B cell (primary cell): Measurements from ENCODE around the gene RAPGEF6. TPM values are rescaled to one million over a fixed set of nuclear protein-coding genes. Genes with fewer than 3 reads are reported as not detected.

Source experiments
- ATAC-seq: fragments of 200-7000 bp; cut with Tn5 transposase; one replicate; pipeline ENCODE4 v1.10.0; 2021; ENCODE audit warnings: low read depth, mild to moderate bottlenecking, moderate number of reproducible peaks, moderate library complexity
- CTCF ChIA-PET: fragments of 350-600 bp; sonication (Branson Sonifier 250); formaldehyde crosslinking; loops from one replicate; lab custom pipeline; 2021; ENCODE audit warnings: antibody characterized with exemption, inconsistent platforms; lab: Charles Lee
- POLR2A ChIA-PET: fragments of 350-600 bp; sonication (Branson Sonifier 250); formaldehyde crosslinking; loops from one replicate; lab custom pipeline; 2021; ENCODE audit warnings: antibody characterized with exemption; lab: Charles Lee
- DNase-seq: peaks from one replicate; pipeline ENCODE4 v3.0.0; 2013
- H2AFZ ChIP-seq: 2 replicates; pipeline ENCODE4 v1.6.1; 2012; ENCODE audit warnings: mild to moderate bottlenecking, low read depth, low read length; ENCODE audit not compliant: insufficient read depth, poor library complexity, severe bottlenecking
- H3K27ac ChIP-seq, 2 donors: 1 replicate in 1 of 2; 2 replicates in 1 of 2; pipeline ENCODE4 v1.5.1; 2012 to 2013; ENCODE audit warnings: low read length in 2 of 2, mild to moderate bottlenecking in 2 of 2, moderate library complexity in 1 of 2
- H3K27me3 ChIP-seq, 4 experiments: fragments of 200-600 bp in 1 of 4; sonication (generic) in 1 of 4; replicated peaks in 1 of 4; 1 replicate in 2 of 4; 2 replicates in 2 of 4; pipeline versions ENCODE4 v1.6.1 to v1.7.0; 2013 to 2016; ENCODE audit warnings: low read length in 3 of 4, mild to moderate bottlenecking in 2 of 4, mixed read lengths in 1 of 4, moderate library complexity in 1 of 4; ENCODE audit not compliant: insufficient read depth in 4 of 4, control insufficient read depth in 3 of 4; ENCODE audit errors: control extremely low read depth in 1 of 4
- H3K36me3 ChIP-seq, 2 experiments: replicated peaks in 1 of 2; 1 replicate in 1 of 2; 2 replicates in 1 of 2; pipeline versions ENCODE4 v1.6.1 to v1.7.1; 2013; ENCODE audit warnings: low read length in 1 of 2; ENCODE audit not compliant: insufficient read depth in 2 of 2, control insufficient read depth in 1 of 2; ENCODE audit errors: control extremely low read depth in 1 of 2, extremely low read depth in 1 of 2
- H3K4me1 ChIP-seq, 2 donors: fragments of 200-600 bp in 1 of 2; sonication (generic) in 1 of 2; 1 replicate in 1 of 2; 2 replicates in 1 of 2; pipeline versions ENCODE4 v1.5.1 to v1.6.1; 2013 to 2017; ENCODE audit warnings: low read length in 2 of 2; ENCODE audit not compliant: control insufficient read depth in 2 of 2, insufficient read depth in 2 of 2
- H3K4me2 ChIP-seq: replicated peaks from 2 replicates; pipeline ENCODE3; 2012; ENCODE audit warnings: mild to moderate bottlenecking, low read depth, low read length; ENCODE audit not compliant: poor library complexity, severe bottlenecking
- H3K4me3 ChIP-seq, 5 experiments: fragments of 200-600 bp in 1 of 5; sonication (generic) in 1 of 5; 1 replicate in 3 of 5; 2 replicates in 2 of 5; pipeline versions ENCODE4 v1.5.1 to v1.7.0; 2011 to 2016; ENCODE audit warnings: low read length in 4 of 5, mild to moderate bottlenecking in 4 of 5, low read depth in 2 of 5, control low read depth in 1 of 5, moderate library complexity in 1 of 5; ENCODE audit not compliant: insufficient read depth in 1 of 5; ENCODE audit errors: control extremely low read depth in 1 of 5, extremely low read depth in 1 of 5
- H3K79me2 ChIP-seq: fragments of 200-600 bp; sonication (generic); one replicate; pipeline ENCODE4 v1.6.0; 2016; ENCODE audit warnings: low read length; ENCODE audit not compliant: control insufficient read depth, insufficient read depth
- H3K9ac ChIP-seq: fragments of 200-600 bp; sonication (generic); 2 replicates; pipeline ENCODE4 v1.6.1; 2017; ENCODE audit warnings: mild to moderate bottlenecking, low read length, moderate library complexity
- H3K9me3 ChIP-seq, 3 donors: one replicate each; pipeline versions ENCODE4 v1.6.1 to v1.7.1; 2013; ENCODE audit warnings: low read length in 2 of 3; ENCODE audit not compliant: control insufficient read depth in 2 of 3, insufficient read depth in 1 of 3; ENCODE audit errors: control extremely low read depth in 1 of 3
- H4K20me1 ChIP-seq: 2 replicates; pipeline ENCODE4 v1.6.0; 2012; ENCODE audit warnings: mild to moderate bottlenecking, low read length; ENCODE audit not compliant: insufficient read depth, control insufficient read depth, poor library complexity, severe bottlenecking
- H3K27ac Mint-ChIP-seq: one replicate; pipeline ENCODE4 v1.8.0; 2021; ENCODE audit warnings: mixed read lengths
- H3K27me3 Mint-ChIP-seq: one replicate; pipeline ENCODE4 v1.8.0; 2021; ENCODE audit warnings: mixed read lengths
- H3K4me1 Mint-ChIP-seq: one replicate; pipeline ENCODE4 v1.8.0; 2021; ENCODE audit warnings: mixed read lengths
- H3K4me3 Mint-ChIP-seq: one replicate; pipeline ENCODE4 v1.8.0; 2021; ENCODE audit warnings: mixed read lengths
- H3K9me3 Mint-ChIP-seq: one replicate; pipeline ENCODE4 v1.8.0; 2022; ENCODE audit warnings: mixed read lengths; ENCODE audit not compliant: insufficient read depth
- EZH2 ChIP-seq: IDR thresholded peaks from 2 replicates; pipeline ENCODE4 v1.6.1; 2012; ENCODE audit warnings: borderline replicate concordance, low read depth, mild to moderate bottlenecking, moderate library complexity, low read length; ENCODE audit not compliant: insufficient read depth, poor library complexity, severe bottlenecking
- WGBS: methylation state at CpG from one replicate; pipeline ENCODE4 v1.1.5; 2013; ENCODE audit warnings: missing lambda C conversion rate; ENCODE audit not compliant: insufficient coverage; 5-methylcytosine and 5-hydroxymethylcytosine counted together
- intact Hi-C: fragments of 100-400 bp; cut with micrococcal nuclease; formaldehyde crosslinking; loops from one replicate; pipeline ENCODE4 v1.10.0; 2022
- polyA plus RNA-seq: library from polyadenylated mRNA; depleted of rRNA; stranded (reverse); fragments of >200 nt; gene quantifications from 2 replicates; pipeline ENCODE4 v1.2.3, GENCODE V29; 2012
- total RNA-seq, 2 donors: library from RNA; stranded (reverse); fragments of 120-200 nt in 1 of 2; gene quantifications; 1 replicate in 1 of 2; 2 replicates in 1 of 2; pipeline versions ENCODE4 v1.2.3 to v1.2.4, GENCODE V29; 2013 to 2022
- TF ChIP-seq, protein P1 (sequence below): fragments of 200-600 bp; IDR thresholded peaks from one replicate; pipeline ENCODE4 v1.8.0; 2022; ENCODE audit warnings: antibody characterized with exemption, mild to moderate bottlenecking

RAPGEF6 gene
- total and polyA plus RNA-seq, 2 donors (not counting 1 experiment from before 2014, with no cell fraction given): 9.8 to 56.2 TPM

DNA sequence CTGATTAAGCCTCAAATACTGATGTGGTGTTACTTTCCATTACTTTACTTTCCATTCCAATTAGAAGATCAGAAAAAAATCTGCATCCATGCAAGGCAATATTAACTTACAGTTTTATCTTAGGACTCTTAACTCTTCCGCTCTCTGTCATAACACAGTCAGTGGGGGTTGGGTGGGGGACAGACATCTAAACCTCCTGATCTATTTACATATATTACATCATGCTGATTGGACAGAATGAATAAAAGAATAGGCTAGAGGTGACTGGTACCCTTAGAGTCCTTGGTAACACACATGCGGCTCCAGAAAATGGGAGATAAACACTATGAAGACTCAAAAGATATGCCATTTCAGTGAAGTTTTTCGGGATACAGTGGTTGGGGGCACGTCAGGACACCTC is 27.6 kb downstream of the RAPGEF6 start:
- H3K4me1 Mint-ChIP-seq: peaks cover 47% of the 10 kb centered on the region
- CTCF ChIA-PET: no interaction called here
- POLR2A ChIA-PET: no interaction called here
- TF ChIP-seq, protein P1, sequence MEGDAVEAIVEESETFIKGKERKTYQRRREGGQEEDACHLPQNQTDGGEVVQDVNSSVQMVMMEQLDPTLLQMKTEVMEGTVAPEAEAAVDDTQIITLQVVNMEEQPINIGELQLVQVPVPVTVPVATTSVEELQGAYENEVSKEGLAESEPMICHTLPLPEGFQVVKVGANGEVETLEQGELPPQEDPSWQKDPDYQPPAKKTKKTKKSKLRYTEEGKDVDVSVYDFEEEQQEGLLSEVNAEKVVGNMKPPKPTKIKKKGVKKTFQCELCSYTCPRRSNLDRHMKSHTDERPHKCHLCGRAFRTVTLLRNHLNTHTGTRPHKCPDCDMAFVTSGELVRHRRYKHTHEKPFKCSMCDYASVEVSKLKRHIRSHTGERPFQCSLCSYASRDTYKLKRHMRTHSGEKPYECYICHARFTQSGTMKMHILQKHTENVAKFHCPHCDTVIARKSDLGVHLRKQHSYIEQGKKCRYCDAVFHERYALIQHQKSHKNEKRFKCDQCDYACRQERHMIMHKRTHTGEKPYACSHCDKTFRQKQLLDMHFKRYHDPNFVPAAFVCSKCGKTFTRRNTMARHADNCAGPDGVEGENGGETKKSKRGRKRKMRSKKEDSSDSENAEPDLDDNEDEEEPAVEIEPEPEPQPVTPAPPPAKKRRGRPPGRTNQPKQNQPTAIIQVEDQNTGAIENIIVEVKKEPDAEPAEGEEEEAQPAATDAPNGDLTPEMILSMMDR: no peak
- TF ChIP-seq EZH2: no peak
- Histone ChIP-seq H3K36me3 (peaks cover 5 to 16% of the 10 kb centered on the region in 2 experiments), H3K9me3 (no peaks in the 10 kb centered on the region), H2AFZ (no peak overlapping the region), H3K4me1 (peaks cover 14 to 22% of the 10 kb centered on the region in 2 donors), H3K4me2 (no peak overlapping the region), H3K27me3 (no peaks in the 10 kb centered on the region), H4K20me1 (peaks cover 54% of the 10 kb centered on the region), H3K27ac (no peak overlapping the region), H3K9ac (no peak overlapping the region), H3K4me3 (no peak overlapping the region), H3K79me2 (peaks cover 84% of the 10 kb centered on the region)
- ATAC-seq (no peak), DNase-seq (no peak)
- H3K27ac Mint-ChIP-seq: no peak overlapping the region
- no peaks in the 10 kb centered on the region for H3K9me3 Mint-ChIP-seq
- H3K4me3 Mint-ChIP-seq: no peak overlapping the region
- WGBS: 100% methylated on average over 1 of the region's 4 CpGs
- no peaks in the 10 kb centered on the region for H3K27me3 Mint-ChIP-seq
- intact Hi-C loops: no loop called here

DNA sequence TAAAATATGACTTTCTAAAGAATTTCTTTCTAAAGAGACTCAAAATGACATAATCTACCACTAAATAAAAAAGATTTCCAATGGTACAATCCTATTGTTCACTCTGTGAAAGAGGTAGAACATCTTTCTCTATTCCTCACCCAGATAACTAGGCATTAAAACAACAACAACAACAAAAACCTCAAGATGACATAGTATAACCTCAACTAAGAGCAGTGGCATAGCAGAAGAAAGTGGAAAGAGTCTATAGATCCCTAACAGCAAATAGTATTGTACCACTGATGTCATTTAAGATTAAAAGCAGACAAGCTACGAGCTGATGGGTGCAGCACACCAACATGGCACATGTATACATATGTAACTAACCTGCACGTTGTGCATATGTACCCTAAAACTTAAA is 29.9 kb downstream of the RAPGEF6 start:
- intact Hi-C loops: no loop called here
- no peak overlapping the region for H3K4me2 ChIP-seq
- H3K9me3 Mint-ChIP-seq: no peaks in the 10 kb centered on the region
- DNase-seq (no peak), ATAC-seq (no peak)
- CTCF ChIA-PET: interaction anchor here (0.5 to 1.8 kb wide), 2 partner anchors 16 to 66 kb away, joined by 5 to 13 read pairs; no protein-coding TSS in a partner anchor
- no peak overlapping the region for H3K4me3 Mint-ChIP-seq
- WGBS: no CpG with 5 or more reads among the region's 2 CpGs
- peaks cover 5 to 20% of the 10 kb centered on the region in 2 experiments for H3K36me3 ChIP-seq
- H3K27me3 Mint-ChIP-seq: no peaks in the 10 kb centered on the region
- no peak overlapping the region for H3K27ac ChIP-seq
- no peak overlapping the region for H3K27ac Mint-ChIP-seq
- H3K27me3 ChIP-seq: no peaks in the 10 kb centered on the region
- peaks cover 14 to 19% of the 10 kb centered on the region in 2 donors for H3K4me1 ChIP-seq
- H4K20me1 ChIP-seq: peaks cover 37% of the 10 kb centered on the region
- H2AFZ ChIP-seq: no peak overlapping the region
- TF ChIP-seq, protein P1: no peak
- TF ChIP-seq EZH2: no peak
- no peaks in the 10 kb centered on the region for H3K9me3 ChIP-seq
- POLR2A ChIA-PET: no interaction called here
- peaks cover 70% of the 10 kb centered on the region for H3K79me2 ChIP-seq
- peaks cover 38% of the 10 kb centered on the region for H3K4me1 Mint-ChIP-seq
- H3K9ac ChIP-seq: no peak overlapping the region
- no peak overlapping the region for H3K4me3 ChIP-seq
